A549 treated with RU486 at 1 μM for 4 hours (cell line): ENCODE results near the gene ZG16. TPM values are rescaled to one million over a fixed set of nuclear protein-coding genes. Genes with fewer than 3 reads are reported as not detected.

Source experiments
- total RNA-seq: library from RNA; stranded (reverse); fragments of 200-300 nt; extraction: Qiagen RNA extraction; gene quantifications from 5 replicates; pipeline ENCODE4 v1.2.3, GENCODE V29; 2022; ENCODE audit warnings: low read depth

The ZG16 gene, protein sequence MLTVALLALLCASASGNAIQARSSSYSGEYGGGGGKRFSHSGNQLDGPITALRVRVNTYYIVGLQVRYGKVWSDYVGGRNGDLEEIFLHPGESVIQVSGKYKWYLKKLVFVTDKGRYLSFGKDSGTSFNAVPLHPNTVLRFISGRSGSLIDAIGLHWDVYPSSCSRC
- total RNA-seq, result not detected in 5 replicates

DNA sequence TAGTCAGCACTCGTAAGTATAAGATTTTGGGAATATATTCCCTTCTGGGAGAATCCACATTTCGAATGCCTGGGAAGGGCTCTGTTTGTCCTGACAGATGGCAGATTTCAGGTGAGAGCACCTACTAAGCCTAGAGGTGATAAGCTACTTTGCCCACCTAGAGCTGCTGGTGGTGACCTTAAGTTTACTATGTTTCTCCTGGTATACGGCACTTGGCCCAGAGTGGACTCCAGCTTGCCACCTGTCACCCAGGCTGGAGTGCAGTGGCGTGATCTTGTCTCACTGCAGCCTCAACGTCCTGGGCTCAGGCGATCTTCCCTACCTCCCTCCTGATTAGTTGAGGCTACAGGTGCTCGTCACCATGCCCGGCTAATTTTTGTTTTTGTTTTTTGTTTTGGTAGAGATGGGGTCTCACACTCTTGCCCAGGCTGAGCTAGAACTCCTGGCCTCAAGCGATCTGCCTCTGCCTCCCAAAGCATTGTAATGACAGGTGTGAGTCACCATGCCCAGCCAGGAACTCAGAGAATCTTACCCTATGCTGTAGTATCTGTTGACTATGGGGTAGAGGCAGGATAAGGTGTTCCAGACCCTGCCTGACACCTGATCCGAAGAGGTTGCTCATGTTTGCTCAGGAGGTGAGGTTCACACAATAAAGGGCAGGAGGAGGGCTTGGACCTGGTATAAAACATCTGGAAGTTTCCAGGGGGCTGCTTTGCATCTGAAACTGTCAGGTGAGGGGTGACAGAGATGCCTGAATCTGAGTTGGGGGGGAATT lies at the start of gene ZG16:
Gene ZG16, plus strand, starts transcription at position 681 of the 775 bp plus-strand sequence. CDS start 1,011 bp downstream, outside the sequence.

DNA sequence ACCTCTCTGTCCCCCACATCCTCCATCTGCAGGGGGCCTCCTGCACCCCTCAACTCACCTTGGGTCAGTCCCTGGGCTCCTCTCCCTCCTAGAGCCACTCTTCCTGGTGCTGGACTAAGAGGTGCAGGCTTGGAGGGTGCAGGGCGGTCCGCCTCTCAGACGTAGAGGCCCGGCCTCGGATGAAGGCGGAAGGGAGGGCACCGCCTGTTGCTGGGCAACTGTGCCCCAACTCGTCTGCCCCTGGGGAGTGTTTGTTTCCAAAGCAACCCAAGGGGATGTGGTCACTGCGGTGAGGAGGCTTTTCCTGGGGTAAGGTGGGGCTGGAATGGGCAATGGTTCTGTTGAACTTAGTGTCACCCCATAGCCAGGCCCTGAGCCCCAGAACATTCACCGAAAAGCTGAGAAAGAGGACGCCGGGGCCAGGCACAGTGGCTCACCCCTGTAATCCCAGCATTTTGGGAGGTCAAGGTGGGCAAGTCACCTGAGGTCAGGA lies 32.2 kb upstream of the ZG16 start, which contains the start of gene C16orf54:
Gene C16orf54, minus strand, starts transcription at position 138 of the 493 bp plus-strand sequence. CDS start 1,039 bp downstream, outside the sequence.

DNA sequence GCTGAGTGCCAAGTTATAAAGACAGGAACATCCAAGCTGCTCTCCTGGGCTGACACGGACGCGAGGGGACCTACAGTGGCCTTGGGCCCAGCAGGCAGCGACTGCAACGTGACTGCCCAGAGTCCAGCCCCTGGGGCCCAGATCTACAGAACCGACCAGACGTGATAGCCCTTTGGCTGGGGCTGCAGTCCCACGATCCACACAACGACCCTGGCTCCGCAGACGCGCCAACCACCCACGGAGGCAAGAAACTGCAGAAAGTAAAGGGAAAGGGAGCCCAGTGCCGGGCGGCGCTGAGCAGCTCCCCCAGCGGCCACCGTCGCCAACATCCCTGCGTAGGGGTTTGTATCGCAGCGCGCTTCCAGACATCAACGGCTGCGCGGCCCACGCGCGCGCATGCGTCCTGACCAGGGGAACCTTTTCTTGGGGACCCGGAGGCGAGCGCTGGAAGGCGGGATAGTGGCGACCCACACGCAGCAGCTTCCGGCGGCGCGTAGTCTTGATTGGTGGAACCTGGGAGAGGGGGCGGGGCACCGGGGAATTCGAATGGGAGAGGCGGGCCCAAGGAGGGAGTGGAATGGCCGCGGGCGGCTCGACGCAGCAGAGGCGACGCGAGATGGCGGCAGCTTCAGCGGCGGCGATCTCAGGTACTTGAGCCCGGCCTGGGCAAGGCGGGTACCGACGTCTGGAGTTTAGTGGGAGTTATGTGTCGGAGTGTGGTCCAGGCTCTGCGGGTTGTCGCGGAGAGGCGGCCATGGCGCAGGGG lies 12.3 kb downstream of the ZG16 start, which contains the start of gene KIF22:
Gene KIF22, plus strand, starts transcription at position 569 of the 766 bp plus-strand sequence. Its CDS starts 9 bp downstream, at position 578.

DNA sequence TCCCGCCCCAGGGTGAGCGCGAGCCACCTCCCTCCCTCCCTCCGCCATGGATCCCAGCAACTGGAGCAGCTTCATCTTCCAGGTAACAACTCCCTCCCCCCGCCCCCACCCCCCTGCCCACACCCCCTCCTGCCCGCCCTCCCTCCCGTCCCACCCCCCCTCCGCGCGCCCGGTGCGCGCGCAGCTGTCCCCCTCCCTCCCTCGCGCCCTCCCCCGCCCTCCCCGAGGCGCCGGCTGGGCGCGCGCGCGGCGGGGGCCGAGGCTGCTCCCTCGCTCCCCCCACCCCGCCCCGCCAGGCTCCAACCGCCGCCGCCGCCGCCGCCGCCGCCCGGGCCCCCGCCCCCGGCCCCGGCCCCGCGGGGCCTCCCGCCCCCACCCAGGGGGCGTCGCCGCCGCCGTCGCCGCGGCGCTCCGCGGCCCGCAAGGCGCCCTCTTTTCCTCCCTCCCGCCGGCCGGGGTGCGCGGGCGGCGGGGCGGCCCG lies 28.1 kb downstream of the ZG16 start, which contains the start of gene MAZ:
Gene MAZ, plus strand, starts transcription at position 431 of the 481 bp plus-strand sequence. CDS start 173 bp downstream, outside the sequence.

DNA sequence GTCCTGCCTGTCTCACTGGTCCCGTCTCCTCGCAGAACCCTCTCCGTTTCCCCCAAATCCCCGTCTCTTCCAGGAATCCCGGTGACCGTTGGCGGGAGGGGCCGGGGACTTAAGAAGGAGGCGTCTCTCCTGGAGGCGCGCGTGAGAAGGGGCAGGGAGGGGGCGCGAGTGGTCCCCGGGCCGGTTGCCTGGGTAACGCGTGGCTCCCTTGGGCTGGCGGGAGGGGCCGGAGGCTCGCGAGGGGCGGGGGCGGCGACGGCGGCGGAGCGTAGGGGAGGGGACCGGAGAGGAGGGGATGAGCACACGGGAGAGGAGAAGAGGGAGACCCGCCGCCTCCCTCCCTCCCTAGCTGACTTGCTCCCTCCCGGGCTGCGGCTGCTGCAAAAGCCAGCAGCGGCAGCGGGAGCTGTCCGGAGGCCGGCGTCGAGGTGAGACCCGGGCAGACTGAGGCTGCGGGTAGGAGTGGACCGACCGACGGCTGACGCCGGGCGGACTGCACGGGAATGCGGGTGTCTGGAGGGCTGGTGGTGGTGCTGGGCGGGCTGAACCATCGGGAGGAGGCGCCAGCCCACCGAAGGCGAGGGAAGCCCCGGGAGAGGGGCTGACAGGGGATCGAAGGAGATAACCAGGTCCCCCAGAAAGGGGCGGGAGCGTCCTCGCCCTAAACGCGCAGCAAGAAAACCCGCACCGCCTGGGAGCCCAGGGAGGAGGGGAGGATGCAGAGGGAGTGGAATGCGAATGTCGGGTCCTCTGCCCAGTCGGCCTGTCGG lies 34.0 kb downstream of the ZG16 start, which contains the start of gene PRRT2:
Gene PRRT2, plus strand, starts transcription at position 298 of the 770 bp plus-strand sequence. CDS start 862 bp downstream, outside the sequence.

DNA sequence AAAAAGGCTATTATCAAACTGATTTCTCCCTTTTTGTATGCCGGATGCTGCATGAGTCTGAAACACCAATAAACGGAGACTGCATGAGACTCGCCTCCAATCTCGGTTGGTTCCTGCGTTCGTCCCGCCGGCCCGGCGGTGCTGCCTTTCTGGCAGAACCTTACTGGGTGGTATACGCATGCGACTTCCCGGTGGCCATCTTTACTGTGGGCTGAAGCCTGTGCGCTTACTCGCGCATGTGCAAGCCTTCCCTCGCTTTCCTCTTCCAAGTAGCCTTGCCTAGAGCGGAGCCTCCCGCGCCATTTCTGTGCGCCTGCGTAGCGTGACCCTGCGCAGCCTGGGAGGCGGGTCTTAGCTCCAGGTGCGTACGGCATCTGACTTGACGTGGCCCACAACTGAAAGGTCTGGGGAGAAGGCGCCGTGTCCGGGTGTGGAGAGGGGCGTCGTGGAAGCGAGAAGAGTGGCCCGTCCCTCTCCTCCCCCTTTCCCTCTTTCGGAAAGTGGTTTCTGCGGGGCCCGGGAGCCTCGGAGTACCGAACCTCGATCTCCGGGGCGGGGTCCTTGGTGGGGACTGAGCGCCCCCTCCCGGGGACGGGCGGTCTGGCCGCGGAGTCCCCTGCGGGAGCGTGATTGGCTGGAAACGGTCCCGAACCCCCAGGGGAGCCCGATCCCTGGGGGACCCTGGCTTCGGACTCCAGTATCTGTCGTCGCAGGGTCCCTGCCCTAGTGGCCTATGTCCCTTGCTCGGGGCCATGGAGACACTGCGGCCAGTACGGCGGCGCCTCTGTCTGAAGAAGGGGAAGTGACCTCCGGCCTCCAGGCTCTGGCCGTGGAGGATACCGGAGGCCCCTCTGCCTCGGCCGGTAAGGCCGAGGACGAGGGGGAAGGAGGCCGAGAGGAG lies 38.0 kb downstream of the ZG16 start, which contains the start of gene PAGR1:
Gene PAGR1, plus strand, starts transcription at position 360 of the 901 bp plus-strand sequence. Its CDS starts 374 bp downstream, at position 734.

DNA sequence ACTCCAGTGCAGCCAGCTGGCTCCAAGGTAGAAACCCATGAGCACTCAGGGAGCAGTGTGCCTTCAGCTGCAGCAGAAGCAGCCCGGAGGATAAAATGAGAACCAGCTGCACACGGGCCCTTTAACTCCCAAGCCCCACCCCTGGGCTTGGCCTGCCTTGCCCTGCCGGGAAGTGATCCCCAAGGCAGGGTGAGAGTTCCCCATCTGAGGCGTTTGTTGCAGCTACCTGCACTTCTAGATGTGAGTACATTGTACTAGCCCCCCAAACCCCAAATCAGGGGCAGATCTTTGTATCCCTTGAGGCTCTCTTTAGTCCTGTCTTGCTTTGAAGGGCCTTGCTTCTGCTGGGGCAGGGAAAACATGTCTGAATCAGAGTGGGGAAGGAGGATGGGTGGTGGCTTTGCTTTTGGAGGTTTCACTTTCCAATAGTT lies 42.2 kb downstream of the ZG16 start, which contains the start of gene MVP:
Gene MVP, plus strand, starts transcription at position 192 of the 431 bp plus-strand sequence. CDS start 10,088 bp downstream, outside the sequence.

Other genes starting within 250 kb of the ZG16 start
- gene SPN, start 115.0 kb upstream of the ZG16 start, total RNA-seq, result 0.01 TPM in 1 of 5 replicates, not detected in the others
- gene QPRT, start 99.1 kb upstream of the ZG16 start, total RNA-seq, result 0.70 to 1.1 TPM (median 1.0 TPM) in 5 replicates
- gene C16orf54, start 32.3 kb upstream of the ZG16 start, total RNA-seq, result not detected in 5 replicates
- gene KIF22, start 12.5 kb downstream of the ZG16 start, total RNA-seq, result 82.7 to 99.4 TPM (median 93.4 TPM) in 5 replicates
- 161 to 190 TPM (median 174 TPM) in 5 replicates for gene MAZ, start 28.3 kb downstream of the ZG16 start, total RNA-seq
- 0.30 to 0.66 TPM (median 0.47 TPM) in 5 replicates for gene PRRT2, start 33.9 kb downstream of the ZG16 start, total RNA-seq
- gene PAGR1, start 37.9 kb downstream of the ZG16 start, total RNA-seq, result 38.1 to 50.7 TPM (median 43.2 TPM) in 5 replicates
- 104 to 131 TPM (median 118 TPM) in 5 replicates for gene MVP, start 42.2 kb downstream of the ZG16 start, total RNA-seq
- 61.8 to 108 TPM (median 95.9 TPM) in 5 replicates for gene CDIPT, start 85.0 kb downstream of the ZG16 start, total RNA-seq
- gene SEZ6L2, start 121.3 kb downstream of the ZG16 start, total RNA-seq, result 17.9 to 25.3 TPM (median 20.4 TPM) in 5 replicates
- gene ASPHD1, start 122.2 kb downstream of the ZG16 start, total RNA-seq, result 18.0 to 30.1 TPM (median 26.7 TPM) in 5 replicates
- 14.4 to 23.0 TPM (median 19.8 TPM) in 5 replicates for gene KCTD13, start 148.0 kb downstream of the ZG16 start, total RNA-seq
- 80.4 to 105 TPM (median 102 TPM) in 5 replicates for gene TMEM219, start 183.8 kb downstream of the ZG16 start, total RNA-seq
- gene TAOK2, start 195.6 kb downstream of the ZG16 start, total RNA-seq, result 26.3 to 36.4 TPM (median 33.8 TPM) in 5 replicates
- 13.7 to 15.6 TPM (median 14.3 TPM) in 5 replicates for gene HIRIP3, start 217.4 kb downstream of the ZG16 start, total RNA-seq
- 109 to 115 TPM (median 109 TPM) in 5 replicates for gene INO80E, start 218.0 kb downstream of the ZG16 start, total RNA-seq
- gene DOC2A, start 232.8 kb downstream of the ZG16 start, total RNA-seq, result 1.7 to 3.3 TPM (median 2.3 TPM) in 5 replicates
- gene C16orf92, start 244.9 kb downstream of the ZG16 start, total RNA-seq, result not detected in 5 replicates